PC-9 (cell line): ENCODE measurements around the gene PPP4R3B. TPM values are rescaled to one million over a fixed set of nuclear protein-coding genes. Genes with fewer than 3 reads are reported as not detected.
"Not testable (repeated sequence)": the region's sequence is repeated elsewhere in the genome, so short reads cannot be mapped to it uniquely, and the experiment has no call there.

ENCODE experiments used
- BruUV-seq: library from RNA; stranded (reverse); fragments of 400-500 nt; replicated peaks from 2 replicates; lab custom pipeline; 2021; lab: Mats Ljungman, UMichigan
- CTCF ChIA-PET: fragments of 300-600 bp; sonication (Branson Sonifier 250); formaldehyde crosslinking; loops from one replicate; lab custom pipeline; 2022; ENCODE audit warnings: antibody characterized with exemption; lab: Charles Lee
- POLR2A ChIA-PET: fragments of 300-600 bp; sonication (Branson Sonifier 250); formaldehyde crosslinking; loops from one replicate; lab custom pipeline; 2022; ENCODE audit warnings: antibody characterized with exemption; ENCODE audit not compliant: unreplicated experiment; lab: Charles Lee
- DNase-seq, 2 experiments: peaks; one replicate each; pipeline versions ENCODE4 v3.0.0 to v3.0.0-alpha.2; 2015 to 2022; ENCODE audit warnings: mixed read lengths in 1 of 2
- H2AFZ ChIP-seq: fragments of 200-600 bp; sonication (generic); 2 replicates; pipeline ENCODE4 v1.8.1; 2017; ENCODE audit warnings: antibody characterized with exemption
- H3F3A ChIP-seq: fragments of 200-600 bp; sonication (generic); 2 replicates; pipeline ENCODE4 v1.8.1; 2017; ENCODE audit warnings: antibody characterized with exemption, mild to moderate bottlenecking, low read depth; ENCODE audit not compliant: insufficient read depth
- H3K27ac ChIP-seq: fragments of 200-600 bp; sonication (generic); 2 replicates; pipeline ENCODE4 v1.6.1; 2016; ENCODE audit warnings: mixed run types
- H3K27me3 ChIP-seq: fragments of 200-600 bp; sonication (generic); 2 replicates; pipeline ENCODE4 v1.6.1; 2016; ENCODE audit warnings: low read depth, mixed run types; ENCODE audit not compliant: insufficient read depth
- H3K36me3 ChIP-seq: fragments of 200-600 bp; sonication (generic); 2 replicates; pipeline ENCODE4 v1.6.1; 2016; ENCODE audit warnings: low read depth, mixed run types
- H3K4me1 ChIP-seq: fragments of 200-600 bp; sonication (generic); replicated peaks from 2 replicates; pipeline ENCODE4 v1.6.1; 2016; ENCODE audit warnings: mixed run types; ENCODE audit not compliant: insufficient read depth
- H3K4me2 ChIP-seq: fragments of 200-600 bp; sonication (generic); 2 replicates; pipeline ENCODE4 v1.6.1; 2017; ENCODE audit warnings: mixed run types
- H3K4me3 ChIP-seq: fragments of 200-600 bp; sonication (generic); 2 replicates; pipeline ENCODE4 v1.6.1; 2016; ENCODE audit warnings: mixed run types
- H3K79me2 ChIP-seq: fragments of 200-600 bp; sonication (generic); 2 replicates; pipeline ENCODE4 v1.6.1; 2017; ENCODE audit warnings: low read depth, mixed run types
- H3K9me2 ChIP-seq: fragments of 200-600 bp; sonication (generic); 2 replicates; pipeline ENCODE4 v1.8.1; 2017; ENCODE audit warnings: mild to moderate bottlenecking; ENCODE audit not compliant: insufficient read depth
- H3K9me3 ChIP-seq: fragments of 200-600 bp; sonication (generic); 2 replicates; pipeline ENCODE4 v1.8.1; 2016; ENCODE audit warnings: low read depth; ENCODE audit not compliant: insufficient read depth
- H4K20me1 ChIP-seq: fragments of 200-600 bp; sonication (generic); 2 replicates; pipeline ENCODE4 v1.8.1; 2017; ENCODE audit not compliant: insufficient read depth
- CTCF ChIP-seq: fragments of 200-600 bp; sonication (generic); conservative IDR thresholded peaks from 2 replicates; pipeline ENCODE4 v1.6.1; 2017; ENCODE audit warnings: mixed run types, antibody characterized with exemption, mild to moderate bottlenecking, moderate library complexity
- EZH2 ChIP-seq: fragments of 200-600 bp; sonication (generic); IDR thresholded peaks from 2 replicates; pipeline ENCODE4 v1.8.0; 2017; ENCODE audit warnings: antibody characterized with exemption, low read depth
- intact Hi-C: fragments of 100-400 bp; cut with micrococcal nuclease; formaldehyde crosslinking; loops from one replicate; pipeline ENCODE4 v1.10.0; 2022; ENCODE audit not compliant: unreplicated experiment
- total RNA-seq: library from RNA; stranded (reverse); gene quantifications from 2 replicates; pipeline ENCODE4 v1.2.3, GENCODE V29; 2021

PPP4R3B gene
- total RNA-seq, 1 experiment from 2014 or later = 66.2 TPM

- intact Hi-C loops = no loop called here
- TF ChIP-seq EZH2 = no peak
- TF ChIP-seq CTCF = no peak
- H3K36me3 ChIP-seq = peaks cover 46% of the 10 kb centered on the region
- H3K9me2 ChIP-seq = no peaks in the 10 kb centered on the region
- DNase-seq = no peak
- H3K4me2 ChIP-seq = no peak overlapping the region
- H2AFZ ChIP-seq = no peak overlapping the region
- H3K4me1 ChIP-seq = no peaks in the 10 kb centered on the region
- no peak overlapping the region for H3K4me3 ChIP-seq
- H3K79me2 ChIP-seq = peaks cover 68% of the 10 kb centered on the region
- peaks cover 13% of the 10 kb centered on the region; the same call in 1 of the 2 replicates for H3F3A ChIP-seq
- POLR2A ChIA-PET = no interaction called here
- CTCF ChIA-PET = no interaction called here
- no peaks in the 10 kb centered on the region for H3K9me3 ChIP-seq
- BruUV-seq = no TSS peak
- H3K27me3 ChIP-seq = no peaks in the 10 kb centered on the region
- H4K20me1 ChIP-seq = peaks cover 49% of the 10 kb centered on the region
- H3K27ac ChIP-seq = no peak overlapping the region
These were observed 19.2 kb downstream of the PPP4R3B start for GRCh38 chr2:55598056-55598795.

- H3K4me3 ChIP-seq, H2AFZ ChIP-seq, H3K4me1 ChIP-seq, CTCF ChIA-PET, H3K9me2 ChIP-seq, POLR2A ChIA-PET, H3K9me3 ChIP-seq, H3K27me3 ChIP-seq, H3K27ac ChIP-seq, intact Hi-C loops, DNase-seq, H3K4me2 ChIP-seq, BruUV-seq: not testable (repeated sequence)
- H3K79me2 ChIP-seq = peaks cover 63% of the 10 kb centered on the region
- H3K36me3 ChIP-seq = peaks cover 40% of the 10 kb centered on the region
- H4K20me1 ChIP-seq = peaks cover 36% of the 10 kb centered on the region
- H3F3A ChIP-seq = peaks cover 13% of the 10 kb centered on the region; the same call in 1 of the 2 replicates
These were observed 20.6 kb downstream of the PPP4R3B start for GRCh38 chr2:55596795-55597194.

- CTCF ChIA-PET = interaction anchor here (0.7 kb wide), 1 partner anchor 426 kb away, joined by 5 read pairs; no protein-coding TSS in a partner anchor
- POLR2A ChIA-PET = no interaction called here
These were observed 21.9 kb downstream of the PPP4R3B start for GRCh38 chr2:55595536-55595935.

GRCh38 chr2:55592130-55592529 lies 25.3 kb downstream of the PPP4R3B start:
- no TSS peak for BruUV-seq
- intact Hi-C loops = no loop called here
- no peak for DNase-seq
- peaks cover 15% of the 10 kb centered on the region for H3K4me1 ChIP-seq
- ChIA-PET POLR2A (interaction anchor here (0.5 kb wide), 1 partner anchor 73 kb away, joined by 3 read pairs; no protein-coding TSS in a partner anchor), CTCF (no interaction called here)
- no peak overlapping the region for H2AFZ ChIP-seq
- no peaks in the 10 kb centered on the region for H3K9me3 ChIP-seq
- peaks cover 22% of the 10 kb centered on the region for H3F3A ChIP-seq
- H3K4me2 ChIP-seq = no peak overlapping the region
- no peak overlapping the region for H3K4me3 ChIP-seq
- peak overlapping the region; percentile 29 for H3K27ac ChIP-seq
- TF ChIP-seq EZH2 (no peak), CTCF (no peak)
- H3K9me2 ChIP-seq = no peaks in the 10 kb centered on the region
- H3K36me3 ChIP-seq = peaks cover 30% of the 10 kb centered on the region
- H3K79me2 ChIP-seq = peaks cover 48% of the 10 kb centered on the region
- peaks cover 10% of the 10 kb centered on the region for H4K20me1 ChIP-seq
- no peaks in the 10 kb centered on the region for H3K27me3 ChIP-seq

More at GRCh38 chr2:55595536-55595935, 21.9 kb downstream of the PPP4R3B start:
- DNase-seq = no peak
- Histone ChIP-seq H3K4me3 (no peak overlapping the region), H3F3A (peaks cover 25% of the 10 kb centered on the region; the same call in 1 of the 2 replicates), H3K9me2 (no peaks in the 10 kb centered on the region), H3K27ac (no peak overlapping the region), H3K4me1 (peaks cover 14% of the 10 kb centered on the region; the same call in 1 of the 2 replicates), H2AFZ (no peak overlapping the region), H3K27me3 (no peaks in the 10 kb centered on the region), H4K20me1 (peaks cover 23% of the 10 kb centered on the region), H3K79me2 (peaks cover 61% of the 10 kb centered on the region), H3K9me3 (no peaks in the 10 kb centered on the region), H3K36me3 (peaks cover 40% of the 10 kb centered on the region), H3K4me2 (no peak overlapping the region)
- no TSS peak for BruUV-seq
- TF ChIP-seq EZH2 = no peak
- intact Hi-C loops = no loop called here
